Measurements from ENCODE around the gene GNAT1.

The GNAT1 gene

GRCh38 chr3:50230104-50230793 lies 38.8 kb downstream of the GNAT1 start:
- DNase-seq (ENCODE audit: low read depth, low spot score) = no peak
- no peak for TF ChIP-seq CTCF (IDR thresholded peaks at IDR 0.05; ENCODE audit: insufficient read depth, low read length, missing control alignments)
- H3K4me3 ChIP-seq (ENCODE audit: low read depth, low read length) = no peak overlapping the region
- ChIA-PET CTCF (interaction anchor here (1.2 to 47.4 kb wide), 6 partner anchors 10 to 90 kb away, joined by 3 to 1609 read pairs (median 192); partner anchors contain the start of genes GNAT1, LSMEM2, SEMA3B and SLC38A3), POLR2A (no interaction called here)

DNA sequence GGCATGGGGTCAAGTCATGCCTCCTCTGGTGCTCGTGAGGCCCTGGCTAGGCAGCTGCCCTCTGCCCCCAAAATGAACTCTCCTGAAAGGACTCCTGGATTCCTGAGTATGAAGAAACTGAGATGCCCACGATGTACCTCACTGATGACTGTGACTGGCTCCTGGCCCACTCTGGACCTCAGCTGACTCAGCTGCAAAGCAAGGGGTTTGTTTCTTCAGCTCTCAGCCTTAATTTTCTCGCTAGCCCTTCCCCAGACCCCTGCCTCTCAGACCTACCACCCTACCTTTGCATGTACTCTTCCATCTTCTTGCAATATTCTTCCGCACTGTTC lies 39.4 kb downstream of the GNAT1 start:
- ChIA-PET CTCF (interaction anchor here (1.3 to 47.4 kb wide), 4 partner anchors 14 to 42 kb away, joined by 5 to 1609 read pairs (median 697); partner anchors contain the start of genes GNAT1, LSMEM2, SEMA3B and SLC38A3), POLR2A (interaction anchor here (0.7 kb wide), 1 partner anchor 17 kb away, joined by 3 read pairs; no protein-coding TSS in a partner anchor)
- TF ChIP-seq CTCF (IDR thresholded peaks at IDR 0.05; ENCODE audit: insufficient read depth, low read length, missing control alignments) = no peak

GRCh38 chr3:50231581-50231980 lies 40.2 kb downstream of the GNAT1 start:
- no peak overlapping the region for H3K4me3 ChIP-seq (ENCODE audit: low read depth, low read length)
- CTCF ChIA-PET = interaction anchor here (1.3 to 47.4 kb wide), 4 partner anchors 13 to 43 kb away, joined by 5 to 1609 read pairs (median 697); partner anchors contain the start of genes GNAT1, LSMEM2, SEMA3B and SLC38A3
- no peak for DNase-seq (ENCODE audit: low read depth, low spot score)
- POLR2A ChIA-PET = interaction anchor here (0.7 kb wide), 1 partner anchor 16 kb away, joined by 3 read pairs; no protein-coding TSS in a partner anchor
- no peak for TF ChIP-seq CTCF (IDR thresholded peaks at IDR 0.05; ENCODE audit: insufficient read depth, low read length, missing control alignments)

More for the DNA sequence above, 39.4 kb downstream of the GNAT1 start:
- no peak overlapping the region for H3K4me3 ChIP-seq (ENCODE audit: low read depth, low read length)
- no peak for DNase-seq (ENCODE audit: low read depth, low spot score)

- CTCF ChIA-PET = interaction anchor here (47.4 kb wide), 1 partner anchor 33 kb away, joined by 1609 read pairs; the partner anchor contains the start of genes LSMEM2 and SEMA3B
- no peak for TF ChIP-seq CTCF (IDR thresholded peaks at IDR 0.05; ENCODE audit: insufficient read depth, low read length, missing control alignments)
- H3K4me3 ChIP-seq (ENCODE audit: low read depth, low read length) = no peak overlapping the region
- POLR2A ChIA-PET = no interaction called here
- DNase-seq (ENCODE audit: low read depth, low spot score) = no peak
These were observed 40.9 kb downstream of the GNAT1 start for GRCh38 chr3:50232303-50232702.

DNA sequence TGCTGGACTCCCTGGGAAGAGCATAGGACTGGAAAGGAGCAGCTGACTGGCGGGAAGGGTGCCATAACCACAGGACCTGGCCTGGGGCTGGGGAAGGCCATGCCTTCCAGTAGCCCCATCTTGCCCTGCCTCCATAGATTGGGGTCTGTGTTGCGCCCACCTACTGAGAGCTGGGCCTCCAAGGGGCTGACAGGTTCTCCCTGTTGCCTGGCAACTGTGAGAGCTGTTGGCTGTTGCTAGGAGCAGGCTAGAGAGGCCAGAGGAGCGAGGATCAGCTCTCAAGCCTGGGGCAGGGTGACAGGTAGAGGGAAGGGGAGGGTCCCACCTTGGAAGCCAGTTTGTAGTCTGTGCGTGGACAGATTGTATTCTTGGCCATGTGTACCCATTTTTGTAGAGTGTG lies 41.8 kb downstream of the GNAT1 start:
- H3K4me3 ChIP-seq (ENCODE audit: low read depth, low read length) = no peak overlapping the region
- DNase-seq (ENCODE audit: low read depth, low spot score) = no peak
- TF ChIP-seq CTCF (IDR thresholded peaks at IDR 0.05; ENCODE audit: insufficient read depth, low read length, missing control alignments) = no peak
- CTCF ChIA-PET = interaction anchor here (0.8 to 47.4 kb wide), 7 partner anchors 8 to 41 kb away, joined by 3 to 1609 read pairs (median 5); partner anchors contain the start of genes LSMEM2 and SEMA3B
- POLR2A ChIA-PET = no interaction called here
